Measurements from ENCODE around the gene POR.
"Not testable (repeated sequence)": the region's sequence is repeated elsewhere in the genome, so short reads cannot be mapped to it uniquely, and the experiment has no call there.

POR gene

DNA sequence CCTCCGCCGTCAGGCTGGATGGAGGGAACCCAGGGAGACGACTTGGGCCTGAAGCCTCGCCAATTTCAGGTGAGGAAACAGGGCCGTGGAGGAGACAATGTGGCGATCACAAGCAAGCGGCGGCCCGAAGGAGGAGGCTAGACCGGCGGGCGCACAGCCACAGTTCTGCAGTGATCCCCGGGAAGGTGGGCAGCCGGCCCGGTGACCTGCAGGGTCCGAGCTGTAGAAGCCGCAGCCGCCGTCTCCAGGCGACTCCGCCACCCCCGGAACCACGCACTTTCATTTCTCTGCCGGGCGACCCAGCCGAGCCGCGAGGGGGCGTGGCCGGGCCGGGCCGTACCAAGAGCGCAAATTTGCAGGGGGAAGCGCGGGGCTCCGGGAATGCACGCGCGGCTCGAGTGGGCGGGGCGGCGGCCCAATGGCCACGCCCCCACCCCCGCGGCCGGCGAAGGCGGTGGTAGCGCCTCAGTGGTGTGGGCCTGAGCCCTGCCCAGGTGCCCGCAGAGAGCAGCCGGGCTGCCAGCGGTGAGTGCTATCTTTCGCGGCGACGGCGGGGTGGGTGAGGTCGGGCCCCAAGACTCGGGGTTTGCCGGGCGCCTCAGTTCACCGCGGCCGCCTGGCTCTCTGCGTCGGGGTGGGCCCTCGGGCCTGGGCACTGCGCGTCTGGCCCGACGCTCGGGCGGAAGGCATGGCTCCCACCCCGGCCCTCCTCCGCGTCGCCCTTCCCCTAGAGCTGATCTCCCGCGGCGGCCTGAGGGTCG, at the start of gene POR:
Gene POR (plus strand): TSS at position 501 of the 761 bp plus-strand sequence. CDS start 38,847 bp downstream, outside the sequence.
- DNase-seq (ENCODE audit: low spot score) = peak; percentile 97

DNA sequence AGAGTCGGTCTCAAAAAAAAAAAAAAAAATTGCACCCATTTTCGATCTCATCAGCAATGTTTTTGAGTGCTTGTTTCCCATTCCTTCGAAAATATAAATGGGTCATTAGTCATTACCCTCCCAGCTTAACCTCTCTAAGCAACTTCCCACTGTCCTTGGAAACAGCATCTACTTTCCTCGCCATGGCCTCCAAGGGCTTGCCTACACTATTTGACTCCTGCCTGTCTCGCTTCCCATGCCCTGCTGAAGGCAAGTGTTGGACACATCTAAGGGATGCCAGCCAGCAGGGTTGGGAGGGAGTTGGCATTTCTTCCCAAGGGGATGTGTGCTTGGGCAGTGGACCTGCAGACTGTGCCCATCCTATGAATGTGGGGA, 48.9 kb upstream of the POR start:
- DNase-seq (ENCODE audit: low spot score) = no peak

DNA sequence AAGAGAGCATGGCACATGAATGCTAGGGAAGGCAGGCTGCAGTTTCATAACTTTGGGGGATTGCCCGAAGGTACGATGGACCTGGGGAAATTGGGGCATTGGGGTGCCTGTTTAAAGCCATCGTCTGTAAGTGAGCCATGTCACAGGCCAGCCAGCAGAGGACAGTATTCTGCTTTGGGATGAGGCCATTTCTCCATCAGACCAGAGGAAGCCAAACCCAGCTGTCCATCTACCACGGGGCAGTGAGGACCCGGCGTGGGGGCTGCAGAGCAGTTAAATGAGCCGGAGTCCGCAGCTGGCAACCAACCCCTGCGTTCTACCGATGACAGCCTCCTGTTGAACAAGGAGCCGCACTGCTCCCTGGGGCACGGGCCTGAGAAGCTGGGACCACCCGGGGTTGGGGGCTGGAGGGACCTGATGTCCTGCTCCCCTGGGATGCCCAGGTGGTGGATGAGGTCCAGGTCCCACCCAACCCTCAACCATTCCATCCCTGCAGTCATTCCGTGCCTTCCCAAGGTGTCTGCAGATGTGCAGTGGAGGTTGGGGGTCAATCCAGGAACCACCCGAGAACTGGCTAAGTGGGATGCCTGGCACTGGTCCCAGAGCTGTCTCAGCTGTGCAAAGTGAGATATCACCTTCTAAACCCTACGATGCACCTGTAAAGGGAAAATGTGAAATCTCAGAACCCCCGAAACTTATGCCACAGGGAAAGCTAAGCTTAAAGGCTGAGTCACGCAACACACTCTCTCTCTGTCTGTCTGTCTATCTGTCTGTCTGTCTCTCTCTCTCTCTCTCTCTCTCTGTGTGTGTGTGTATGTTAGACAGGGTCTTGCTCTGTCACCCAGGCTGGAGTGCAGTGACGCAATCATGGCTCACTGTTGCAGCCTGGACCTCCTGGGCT, 48.2 kb upstream of the POR start:
- DNase-seq (ENCODE audit: low spot score) = peak; percentile 65

- DNase-seq (ENCODE audit: low spot score) = no peak
Observed at GRCh38 chr7:75867390-75867717, 47.6 kb upstream of the POR start.

- no peak for DNase-seq (ENCODE audit: low spot score)
Observed at GRCh38 chr7:75868153-75868552, 46.8 kb upstream of the POR start.

GRCh38 chr7:75869776-75870379, 45.1 kb upstream of the POR start:
- no peak for DNase-seq (ENCODE audit: low spot score)

- no peak for DNase-seq (ENCODE audit: low spot score)
Observed at GRCh38 chr7:75870557-75871161, 44.3 kb upstream of the POR start.

DNA sequence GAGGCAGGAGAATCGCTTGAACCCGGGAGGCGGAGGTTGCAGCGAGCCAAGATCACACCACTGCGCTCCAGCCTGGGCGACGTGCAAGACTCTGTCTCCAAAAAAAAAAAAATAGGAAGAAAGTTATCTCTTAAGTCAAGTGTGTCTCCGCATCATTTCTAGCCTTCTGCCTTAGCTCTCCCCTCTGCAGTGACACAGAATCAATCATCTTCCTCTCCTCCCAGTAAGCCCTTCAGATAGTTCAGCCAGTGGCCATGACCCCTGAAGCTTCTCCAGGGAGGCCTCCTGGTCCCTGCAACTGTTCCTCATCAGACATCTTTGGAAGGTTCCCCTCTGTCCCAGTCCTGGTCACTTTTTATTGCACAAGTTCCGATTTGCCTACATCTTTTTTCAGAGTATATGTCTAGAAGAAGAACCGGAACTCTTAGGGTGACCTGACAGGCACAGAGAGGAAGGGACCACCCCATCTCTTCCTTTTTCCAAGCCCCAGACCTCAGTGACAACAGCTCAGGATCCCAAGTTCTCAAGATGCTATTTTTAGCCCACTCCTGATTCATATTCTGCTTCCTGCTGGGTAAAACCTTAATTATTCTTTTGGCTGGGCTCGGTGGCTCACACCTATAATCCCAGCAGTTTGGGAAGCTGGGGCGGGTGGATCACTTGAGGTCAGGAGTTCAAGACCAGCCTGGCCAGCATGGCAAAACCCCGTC, 42.7 kb upstream of the POR start:
- no peak for DNase-seq (ENCODE audit: low spot score)

DNA sequence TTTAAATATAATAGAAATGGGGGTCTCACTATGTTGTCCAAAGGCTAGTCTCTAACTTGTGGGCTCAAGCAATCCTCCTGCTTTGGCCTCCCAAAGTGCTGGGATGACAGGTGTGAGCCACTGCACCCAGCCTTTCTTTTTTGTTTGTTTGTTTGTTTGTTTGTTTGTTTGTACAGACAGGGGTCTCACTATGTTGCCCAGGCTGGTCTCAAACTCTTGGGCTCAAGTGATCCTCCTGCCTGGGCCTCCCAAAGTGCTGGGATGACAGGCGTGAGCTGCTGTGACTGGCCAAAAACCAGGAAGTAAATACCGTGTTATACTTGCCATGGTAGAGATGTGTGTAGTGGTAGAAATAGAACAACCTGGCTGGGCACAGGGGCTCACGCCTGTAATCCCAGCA, 40.8 kb upstream of the POR start:
- DNase-seq (ENCODE audit: low spot score) = not testable (repeated sequence)

DNA sequence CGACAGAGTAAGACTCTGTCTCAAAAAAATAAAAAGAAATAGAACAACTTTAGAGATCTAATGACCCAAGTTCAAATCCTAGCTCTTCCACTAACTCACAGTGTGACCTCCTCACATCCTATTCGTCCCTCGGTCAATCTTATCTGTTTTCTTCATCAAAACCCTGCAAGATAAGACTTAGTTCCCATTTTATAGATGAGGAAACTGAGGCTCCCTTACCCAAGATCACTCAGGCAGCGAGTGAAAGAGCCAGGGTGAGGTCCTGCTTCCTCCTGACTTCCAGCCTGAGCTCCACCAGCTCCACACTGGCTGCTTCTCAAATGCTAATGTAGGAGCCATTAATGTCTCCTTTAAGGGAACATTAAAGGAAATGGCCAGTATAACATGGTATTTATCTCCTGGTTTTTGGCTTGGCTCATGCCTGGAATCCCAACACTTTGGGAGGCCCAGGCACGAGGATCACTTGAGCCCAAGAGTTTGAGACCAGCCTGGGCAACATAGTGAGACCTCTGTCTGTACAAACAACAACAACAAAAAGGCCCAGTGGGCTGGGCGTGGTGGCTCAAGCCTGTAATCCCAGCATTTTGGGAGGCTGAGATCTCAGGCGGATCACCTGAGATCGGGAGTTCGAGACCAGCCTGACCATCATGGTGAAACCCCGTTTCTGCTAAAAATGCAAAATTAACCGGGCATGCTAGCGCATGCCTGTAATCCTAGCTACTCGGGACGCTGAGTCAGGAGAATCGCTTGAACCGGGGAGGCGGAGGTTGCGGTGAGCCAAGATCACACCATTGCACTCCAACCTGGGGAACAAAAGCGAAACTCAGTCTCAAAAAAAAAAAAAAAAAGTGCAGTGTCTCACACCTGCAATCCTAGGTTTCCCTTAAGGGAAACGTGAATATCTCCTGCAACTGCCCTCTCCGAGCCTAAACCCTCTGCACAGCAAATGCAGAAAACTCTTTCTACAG, 39.6 kb upstream of the POR start:
- no peak for DNase-seq (ENCODE audit: low spot score)

GRCh38 chr7:75876126-75876881, 38.7 kb upstream of the POR start:
- DNase-seq (ENCODE audit: low spot score) = no peak

DNA sequence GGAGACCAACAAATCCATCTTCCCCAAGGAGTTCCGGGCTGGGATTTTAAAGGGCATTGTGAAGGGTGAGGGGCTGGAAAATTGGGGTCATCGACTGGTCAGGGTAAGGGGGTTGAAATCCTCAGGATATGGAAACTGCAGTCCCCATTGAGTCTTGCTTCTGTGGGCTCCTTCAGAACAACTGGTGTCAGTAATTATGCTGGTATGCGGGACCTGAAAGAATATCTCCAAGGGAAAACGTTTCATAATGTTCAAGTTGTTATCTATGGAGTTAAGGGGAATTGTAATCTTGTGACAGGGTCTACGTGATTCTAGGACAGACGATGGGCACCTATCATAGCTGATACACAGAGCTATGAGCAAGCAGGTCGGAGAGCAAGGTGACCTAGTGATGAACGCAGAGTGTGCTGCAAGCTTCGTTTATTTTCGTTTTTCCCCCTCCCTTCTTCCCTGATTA, 36.6 kb upstream of the POR start:
- no peak for DNase-seq (ENCODE audit: low spot score)

DNA sequence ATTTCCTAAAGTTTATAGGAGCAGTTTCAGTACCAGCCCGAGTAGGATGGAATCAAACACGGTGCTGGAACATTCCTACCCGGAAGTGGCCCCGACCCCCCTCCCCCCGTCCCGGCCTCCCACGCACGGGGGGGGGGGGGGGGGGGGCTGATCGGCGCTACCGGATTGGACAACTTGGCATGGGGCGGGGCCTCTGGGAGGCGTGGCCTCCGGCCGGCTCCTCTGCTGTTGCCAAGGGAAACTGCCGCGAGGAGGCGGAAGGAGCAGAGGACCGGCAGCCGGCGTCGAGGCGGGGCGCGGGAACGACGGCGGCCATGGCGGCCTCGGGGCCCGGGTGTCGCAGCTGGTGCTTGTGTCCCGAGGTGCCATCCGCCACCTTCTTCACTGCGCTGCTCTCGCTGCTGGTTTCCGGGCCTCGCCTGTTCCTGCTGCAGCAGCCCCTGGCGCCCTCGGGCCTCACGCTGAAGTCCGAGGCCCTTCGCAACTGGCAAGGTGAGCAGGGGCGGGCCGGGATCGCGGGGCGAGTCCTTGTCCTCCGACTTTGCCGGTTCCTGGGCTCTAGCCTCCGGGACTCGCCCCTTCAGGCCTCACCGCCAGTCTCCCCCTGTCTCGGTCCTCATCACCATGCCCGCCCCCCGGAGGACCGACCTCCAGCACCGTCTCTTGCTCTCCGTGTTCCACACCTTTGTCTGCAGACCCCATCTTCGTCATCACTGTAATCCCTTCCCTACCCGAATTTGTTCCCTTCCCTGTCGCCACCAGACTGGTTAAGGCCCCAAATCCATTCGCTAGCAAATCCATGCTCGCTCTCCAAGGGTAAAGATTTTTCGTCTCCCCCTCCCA, 36.0 kb upstream of the POR start, which contains the start of gene RHBDD2:
Gene RHBDD2 (plus strand): TSS at position 266 of the 843 bp plus-strand sequence. CDS start 49 bp downstream, at position 315.
- DNase-seq (ENCODE audit: low spot score) = peak; percentile 98

GRCh38 chr7:75879771-75880184, 35.2 kb upstream of the POR start:
- DNase-seq (ENCODE audit: low spot score) = peak; percentile 11

- no peak for DNase-seq (ENCODE audit: low spot score)
Observed at GRCh38 chr7:75880242-75880641, 34.7 kb upstream of the POR start.

GRCh38 chr7:75881436-75882095, 33.4 kb upstream of the POR start:
- DNase-seq (ENCODE audit: low spot score) = no peak

- not testable (repeated sequence) for DNase-seq (ENCODE audit: low spot score)
Observed at GRCh38 chr7:75883265-75883824, 31.6 kb upstream of the POR start.

GRCh38 chr7:75884476-75884875, 30.5 kb upstream of the POR start:
- no peak for DNase-seq (ENCODE audit: low spot score)
